GM12878 (cell line): Measurements from ENCODE around the gene MAP4K4. TPM values are rescaled to one million over a fixed set of nuclear protein-coding genes. Genes with fewer than 3 reads are reported as not detected.

Source experiments
- ATAC-seq: fragments of 200-7000 bp; cut with Tn5 transposase; 3 replicates; pipeline ENCODE4 v1.9.1; 2020; ENCODE audit warnings: mild to moderate bottlenecking, moderate library complexity
- BruUV-seq: library from RNA; stranded (reverse); fragments of 400-500 nt; replicated peaks from 2 replicates; lab custom pipeline; 2021; lab: Mats Ljungman, UMichigan
- CTCF ChIA-PET: fragments of 300-600 bp; sonication (Branson Sonifier 250); formaldehyde crosslinking; extraction: SDS; loops from one replicate; lab custom pipeline; 2021; ENCODE audit warnings: inconsistent platforms; lab: Yijun Ruan, JAX
- POLR2A ChIA-PET: fragments of 350-600 bp; formaldehyde crosslinking; extraction: SDS; loops from one replicate; lab custom pipeline; 2021; ENCODE audit warnings: inconsistent platforms; lab: Charles Lee
- RAD21 ChIA-PET: fragments of 300-600 bp; sonication (Branson Sonifier 250); formaldehyde crosslinking; loops from one replicate; lab custom pipeline; 2023; ENCODE audit warnings: antibody characterized with exemption; ENCODE audit not compliant: unreplicated experiment; lab: Charles Lee
- SMC1A ChIA-PET: fragments of 300-600 bp; sonication (Branson Sonifier 250); formaldehyde crosslinking; loops from one replicate; lab custom pipeline; 2023; ENCODE audit not compliant: unreplicated experiment, uncharacterized antibody; lab: Charles Lee
- DNase-seq: peaks from one replicate; pipeline ENCODE4 v3.0.0-alpha.2; 2011; ENCODE audit warnings: low read depth, low spot score
- FAIRE-seq: peaks from 3 replicates; lab custom pipeline; 2011; peaks lifted over from hg19 to GRCh38; lab: Jason Lieb, UNC
- H2AFZ ChIP-seq: 2 replicates; pipeline ENCODE4 v1.6.0; 2011; ENCODE audit warnings: low read depth, low read length, control low read depth; ENCODE audit not compliant: control insufficient read depth
- H3K27ac ChIP-seq: 2 replicates; pipeline ENCODE4 v1.5.1; 2011; ENCODE audit warnings: control low read depth; ENCODE audit not compliant: control insufficient read depth, insufficient read depth
- H3K27me3 ChIP-seq, 2 experiments: replicated peaks in 1 of 2; 2 replicates each; pipeline versions ENCODE4 v1.6.0 to v1.6.1; 2011; ENCODE audit warnings: low read length in 1 of 2; ENCODE audit not compliant: control insufficient read depth in 2 of 2, insufficient read depth in 2 of 2
- H3K36me3 ChIP-seq, 2 experiments: 2 replicates each; pipeline ENCODE4 v1.5.1; 2011; ENCODE audit warnings: low read length in 1 of 2; ENCODE audit not compliant: control insufficient read depth in 2 of 2, insufficient read depth in 2 of 2
- H3K4me1 ChIP-seq: 2 replicates; pipeline ENCODE4 v1.6.1; 2011; ENCODE audit warnings: mild to moderate bottlenecking, low read length, moderate library complexity, mixed read lengths; ENCODE audit not compliant: control insufficient read depth, insufficient read depth
- H3K4me2 ChIP-seq: 2 replicates; pipeline ENCODE4 v1.6.0; 2011; ENCODE audit warnings: control low read depth; ENCODE audit not compliant: control insufficient read depth, insufficient read depth
- H3K4me3 ChIP-seq: fragments of 200-600 bp; sonication (generic); 2 replicates; pipeline ENCODE4 v1.5.1; 2016
- H3K79me2 ChIP-seq: 2 replicates; pipeline ENCODE4 v1.6.0; 2011; ENCODE audit warnings: low read length; ENCODE audit not compliant: control insufficient read depth, insufficient read depth
- H3K9ac ChIP-seq: 2 replicates; pipeline ENCODE4 v1.8.0; 2011; ENCODE audit warnings: low read length, control low read depth, mixed read lengths; ENCODE audit not compliant: control insufficient read depth, insufficient read depth
- H3K9me3 ChIP-seq: replicated peaks from 3 replicates; pipeline ENCODE4 v1.5.1; 2011; ENCODE audit warnings: mild to moderate bottlenecking, low read length; ENCODE audit not compliant: control insufficient read depth, insufficient read depth
- H4K20me1 ChIP-seq: 2 replicates; pipeline ENCODE4 v1.6.0; 2011; ENCODE audit not compliant: control insufficient read depth, insufficient read depth
- BRCA1 ChIP-seq: IDR thresholded peaks from 2 replicates; pipeline ENCODE4 v1.6.1; 2011; ENCODE audit warnings: low read depth, low read length, improper control_type of control experiment
- HCFC1 ChIP-seq: fragments of 150-350 bp; IDR thresholded peaks from 2 replicates; pipeline ENCODE4 v1.6.1; 2014; ENCODE audit warnings: low read length
- KLF5 ChIP-seq: fragments of 450-650 bp; IDR thresholded peaks from 2 replicates; pipeline ENCODE4 v1.6.1; 2014; ENCODE audit warnings: mild to moderate bottlenecking; ENCODE audit not compliant: partially characterized antibody
- MYB ChIP-seq: fragments of 150-350 bp; IDR thresholded peaks from 2 replicates; pipeline ENCODE4 v1.6.1; 2014; ENCODE audit warnings: mild to moderate bottlenecking, low read depth, low read length, borderline replicate concordance
- PBX3 ChIP-seq: IDR thresholded peaks from 2 replicates; pipeline ENCODE4 v1.6.1; 2011; ENCODE audit warnings: mild to moderate bottlenecking, low read depth, low read length, moderate library complexity; ENCODE audit not compliant: insufficient replicate concordance
- SIN3A ChIP-seq: IDR thresholded peaks from 2 replicates; pipeline ENCODE4 v1.6.1; 2012; ENCODE audit warnings: low read depth, low read length, improper control_type of control experiment
- SUPT20H ChIP-seq: IDR thresholded peaks from 2 replicates; pipeline ENCODE4 v1.6.1; 2011; ENCODE audit warnings: low read depth, mild to moderate bottlenecking, low read length, moderate library complexity, borderline replicate concordance; ENCODE audit not compliant: control insufficient read depth
- ZBED1 ChIP-seq: IDR thresholded peaks from 2 replicates; pipeline ENCODE4 v1.6.1; 2016; ENCODE audit warnings: borderline replicate concordance
- ZNF207 ChIP-seq: fragments of 450-650 bp; IDR thresholded peaks from 2 replicates; pipeline ENCODE4 v1.6.1; 2014; ENCODE audit warnings: antibody characterized with exemption, mild to moderate bottlenecking, borderline replicate concordance
- ZNF24 ChIP-seq: fragments of 450-650 bp; IDR thresholded peaks from 2 replicates; pipeline ENCODE4 v1.6.1; 2017; ENCODE audit warnings: antibody characterized with exemption, mild to moderate bottlenecking
- ZNF622 ChIP-seq: fragments of 450-650 bp; IDR thresholded peaks from 2 replicates; pipeline ENCODE4 v1.6.1; 2017; ENCODE audit warnings: mild to moderate bottlenecking, inconsistent platforms
- WGBS: methylation state at CpG from one replicate; pipeline ENCODE4 v1.1.6; 2016; ENCODE audit warnings: low lambda C conversion rate; ENCODE audit not compliant: insufficient replicate concordance, insufficient coverage; ENCODE audit errors: missing lambda C conversion rate; 5-methylcytosine and 5-hydroxymethylcytosine counted together
- in situ Hi-C: fragments of 300-500 bp; cut with MboI; formaldehyde crosslinking; loops from 9 replicates; pipeline ENCODE4 v1.14.3; 2018; ENCODE audit warnings: mixed read lengths
- intact Hi-C: fragments of 100-400 bp; cut with micrococcal nuclease; formaldehyde crosslinking; loops from one replicate; pipeline ENCODE4 v1.14.2; 2022; ENCODE audit not compliant: unreplicated experiment
- polyA plus RNA-seq, 11 experiments: library from polyadenylated mRNA; depleted of rRNA in 4 of 11; unstranded in 6 of 11; stranded (reverse) in 5 of 11; fragments of >200 nt; fragmentation: Nextera tagmentation in 4 of 11; fragmentation: Illumina TruSeq in 1 of 11; extraction: Ambion mirVana in 4 of 11; extraction: Trizol in 1 of 11; gene quantifications; 1 replicate in 1 of 11; 2 replicates in 10 of 11; pipeline versions ENCODE4 v1.2.1 to v1.2.3, GENCODE V29; 2011 to 2016; ENCODE audit warnings: inconsistent platforms in 2 of 11, missing spikeins in 2 of 11, low read depth in 1 of 11
- total RNA-seq, 4 experiments: library from RNA; depleted of rRNA in 3 of 4; stranded (reverse); fragments of >200 nt in 3 of 4; fragmentation: Illumina TruSeq in 1 of 4; extraction: Trizol in 1 of 4; gene quantifications; 2 replicates each; pipeline versions ENCODE4 v1.2.1 to v1.2.3, GENCODE V29; 2013 to 2021
- TF ChIP-seq, protein P1 (sequence below): IDR thresholded peaks from 2 replicates; pipeline ENCODE4 v1.6.1; 2012; ENCODE audit warnings: low read length, inconsistent platforms
- TF ChIP-seq, protein P2 (sequence below): IDR thresholded peaks from 2 replicates; pipeline ENCODE4 v1.6.1; 2012; ENCODE audit warnings: low read depth, low read length, improper control_type of control experiment

MAP4K4 gene
- total and polyA plus RNA-seq, 10 of the 15 experiments (the other 5 are each of a cell fraction or from before 2014, with no cell fraction given): 1.9 to 50.4 (median 9.7) TPM

DNA sequence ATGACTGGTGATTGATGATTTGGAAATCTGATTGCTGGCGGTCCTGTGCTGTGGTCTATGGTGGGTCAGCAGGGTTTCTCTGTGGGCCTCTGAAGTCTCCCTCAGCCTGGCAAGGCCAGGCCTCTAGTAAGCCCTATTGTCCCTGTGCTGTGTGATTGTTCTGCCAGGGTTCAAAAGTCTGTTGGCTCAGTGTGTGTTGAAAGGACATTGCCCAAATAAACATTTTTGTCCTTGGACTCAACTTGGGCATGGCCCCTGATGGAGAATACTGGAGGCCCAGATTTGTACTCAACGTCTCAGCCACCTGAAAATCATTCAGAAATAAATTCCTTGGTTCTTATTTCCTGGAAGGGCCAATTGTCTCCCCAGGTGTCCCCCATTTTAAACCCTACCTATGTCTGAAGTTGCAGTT lies 74.4 kb downstream of the MAP4K4 start:
- no peak for ATAC-seq
- Histone ChIP-seq H3K4me2 (no peak overlapping the region), H3K9ac (no peak overlapping the region), H3K9me3 (no peaks in the 10 kb centered on the region), H3K27ac (no peak overlapping the region)
- ChIA-PET POLR2A (no interaction called here), RAD21 (interaction anchor here (1.9 to 4.2 kb wide), 5 partner anchors 10 to 59 kb away, joined by 8 to 31 read pairs (median 23); no protein-coding TSS in a partner anchor), SMC1A (interaction anchor here (1.2 to 6.7 kb wide), 6 partner anchors 8 to 56 kb away, joined by 3 to 102 read pairs (median 9); no protein-coding TSS in a partner anchor)
- in situ Hi-C loops: no loop called here
- TF ChIP-seq SIN3A (no peak), SUPT20H (no peak), PBX3 (no peak), ZNF622 (no peak), ZNF24 (no peak), KLF5 (no peak), MYB (no peak), ZBED1 (no peak), ZNF207 (no peak), BRCA1 (no peak), HCFC1 (no peak)
- TF ChIP-seq, protein P1, sequence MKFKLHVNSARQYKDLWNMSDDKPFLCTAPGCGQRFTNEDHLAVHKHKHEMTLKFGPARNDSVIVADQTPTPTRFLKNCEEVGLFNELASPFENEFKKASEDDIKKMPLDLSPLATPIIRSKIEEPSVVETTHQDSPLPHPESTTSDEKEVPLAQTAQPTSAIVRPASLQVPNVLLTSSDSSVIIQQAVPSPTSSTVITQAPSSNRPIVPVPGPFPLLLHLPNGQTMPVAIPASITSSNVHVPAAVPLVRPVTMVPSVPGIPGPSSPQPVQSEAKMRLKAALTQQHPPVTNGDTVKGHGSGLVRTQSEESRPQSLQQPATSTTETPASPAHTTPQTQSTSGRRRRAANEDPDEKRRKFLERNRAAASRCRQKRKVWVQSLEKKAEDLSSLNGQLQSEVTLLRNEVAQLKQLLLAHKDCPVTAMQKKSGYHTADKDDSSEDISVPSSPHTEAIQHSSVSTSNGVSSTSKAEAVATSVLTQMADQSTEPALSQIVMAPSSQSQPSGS: no peak
- TF ChIP-seq, protein P2, sequence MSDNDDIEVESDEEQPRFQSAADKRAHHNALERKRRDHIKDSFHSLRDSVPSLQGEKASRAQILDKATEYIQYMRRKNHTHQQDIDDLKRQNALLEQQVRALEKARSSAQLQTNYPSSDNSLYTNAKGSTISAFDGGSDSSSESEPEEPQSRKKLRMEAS: no peak
- TF ChIP-seq, all 136 proteins: peak for 0
- Histone ChIP-seq H4K20me1 (no peaks in the 10 kb centered on the region), H3K79me2 (no peaks in the 10 kb centered on the region), H2AFZ (no peak overlapping the region), H3K4me1 (no peaks in the 10 kb centered on the region), H3K36me3 (no peaks in the 10 kb centered on the region), H3K4me3 (no peak overlapping the region), H3K27me3 (no peaks in the 10 kb centered on the region)
- WGBS: 25% methylated on average over 2 of the region's 2 CpGs
- CTCF ChIA-PET: interaction anchor here (1.1 to 12.9 kb wide), 6 partner anchors 14 to 469 kb away, joined by 3 to 204 read pairs (median 8); no protein-coding TSS in a partner anchor
- FAIRE-seq (no peak), DNase-seq (no peak)
- intact Hi-C loops: loop anchor here (2.0 kb wide), 1 partner anchor 59 kb away; no protein-coding TSS in a partner anchor
- no TSS peak for BruUV-seq
